Neural progenitor cell (in vitro differentiated cells): ENCODE data around the gene SLC37A1.

ENCODE experiments used
- EZH2phosphoT487 ChIP-seq: fragments of 200-600 bp; sonication (generic); IDR thresholded peaks from 2 replicates; pipeline ENCODE4 v1.6.1; 2017; ENCODE audit warnings: antibody characterized with exemption
- TF ChIP-seq, protein P1 (sequence below): fragments of 200-600 bp; sonication (generic); IDR thresholded peaks from 2 replicates; pipeline ENCODE4 v1.5.1; 2017; ENCODE audit warnings: antibody characterized with exemption, mild to moderate bottlenecking

DNA sequence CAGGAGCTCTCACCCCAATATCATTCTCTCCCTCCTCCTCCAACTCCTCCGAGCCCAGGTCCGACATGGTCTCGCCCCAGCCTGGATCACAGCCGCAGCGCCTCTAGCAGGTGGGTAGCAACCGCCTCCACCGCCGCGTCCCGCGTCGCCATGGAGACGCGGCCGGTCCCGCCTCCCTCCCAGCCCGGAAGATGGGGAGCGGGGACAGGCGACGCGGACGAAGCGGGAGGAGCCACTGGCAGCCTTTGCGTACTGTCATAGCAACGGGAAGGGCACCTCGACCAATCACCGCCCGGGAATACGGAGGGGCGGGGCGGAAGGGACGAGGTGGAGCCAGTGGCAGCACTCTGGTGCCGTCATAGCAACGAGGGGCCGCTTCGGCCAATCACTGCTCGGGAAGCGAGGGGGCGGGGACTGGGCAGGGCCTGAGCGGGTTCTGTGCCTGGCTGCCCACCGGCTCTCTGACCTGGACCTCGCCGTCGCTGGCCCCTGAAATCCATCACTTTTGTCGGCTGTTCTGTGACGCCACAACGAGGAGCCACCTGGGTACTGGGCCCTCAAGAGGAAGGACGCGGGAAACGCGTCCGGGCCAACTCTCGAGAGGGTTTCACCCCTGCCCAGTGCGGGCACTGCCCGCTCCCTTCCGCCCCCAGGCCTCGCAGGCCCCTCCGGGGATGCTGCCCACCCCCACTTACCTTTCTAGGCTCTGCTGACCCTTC, 17.4 kb upstream of the SLC37A1 start, which contains the start of gene RSPH1:
- TF ChIP-seq, protein P1, sequence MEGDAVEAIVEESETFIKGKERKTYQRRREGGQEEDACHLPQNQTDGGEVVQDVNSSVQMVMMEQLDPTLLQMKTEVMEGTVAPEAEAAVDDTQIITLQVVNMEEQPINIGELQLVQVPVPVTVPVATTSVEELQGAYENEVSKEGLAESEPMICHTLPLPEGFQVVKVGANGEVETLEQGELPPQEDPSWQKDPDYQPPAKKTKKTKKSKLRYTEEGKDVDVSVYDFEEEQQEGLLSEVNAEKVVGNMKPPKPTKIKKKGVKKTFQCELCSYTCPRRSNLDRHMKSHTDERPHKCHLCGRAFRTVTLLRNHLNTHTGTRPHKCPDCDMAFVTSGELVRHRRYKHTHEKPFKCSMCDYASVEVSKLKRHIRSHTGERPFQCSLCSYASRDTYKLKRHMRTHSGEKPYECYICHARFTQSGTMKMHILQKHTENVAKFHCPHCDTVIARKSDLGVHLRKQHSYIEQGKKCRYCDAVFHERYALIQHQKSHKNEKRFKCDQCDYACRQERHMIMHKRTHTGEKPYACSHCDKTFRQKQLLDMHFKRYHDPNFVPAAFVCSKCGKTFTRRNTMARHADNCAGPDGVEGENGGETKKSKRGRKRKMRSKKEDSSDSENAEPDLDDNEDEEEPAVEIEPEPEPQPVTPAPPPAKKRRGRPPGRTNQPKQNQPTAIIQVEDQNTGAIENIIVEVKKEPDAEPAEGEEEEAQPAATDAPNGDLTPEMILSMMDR, result no peak
- no peak for TF ChIP-seq EZH2phosphoT487
